B cell (primary cell): Measurements from ENCODE around the gene CSE1L. TPM values are rescaled to one million over a fixed set of nuclear protein-coding genes. Genes with fewer than 3 reads are reported as not detected.

Experiments
- ATAC-seq: fragments of 200-7000 bp; cut with Tn5 transposase; one replicate; pipeline ENCODE4 v1.10.0; 2021; ENCODE audit warnings: low read depth, mild to moderate bottlenecking, moderate number of reproducible peaks, moderate library complexity
- CTCF ChIA-PET: fragments of 350-600 bp; sonication (Branson Sonifier 250); formaldehyde crosslinking; loops from one replicate; lab custom pipeline; 2021; ENCODE audit warnings: antibody characterized with exemption, inconsistent platforms; lab: Charles Lee
- POLR2A ChIA-PET: fragments of 350-600 bp; sonication (Branson Sonifier 250); formaldehyde crosslinking; loops from one replicate; lab custom pipeline; 2021; ENCODE audit warnings: antibody characterized with exemption; lab: Charles Lee
- DNase-seq: peaks from one replicate; pipeline ENCODE4 v3.0.0; 2013
- H2AFZ ChIP-seq: 2 replicates; pipeline ENCODE4 v1.6.1; 2012; ENCODE audit warnings: mild to moderate bottlenecking, low read depth, low read length; ENCODE audit not compliant: insufficient read depth, poor library complexity, severe bottlenecking
- H3K27ac ChIP-seq, 2 donors: 1 replicate in 1 of 2; 2 replicates in 1 of 2; pipeline ENCODE4 v1.5.1; 2012 to 2013; ENCODE audit warnings: low read length in 2 of 2, mild to moderate bottlenecking in 2 of 2, moderate library complexity in 1 of 2
- H3K27me3 ChIP-seq, 4 experiments: fragments of 200-600 bp in 1 of 4; sonication (generic) in 1 of 4; replicated peaks in 1 of 4; 1 replicate in 2 of 4; 2 replicates in 2 of 4; pipeline versions ENCODE4 v1.6.1 to v1.7.0; 2013 to 2016; ENCODE audit warnings: low read length in 3 of 4, mild to moderate bottlenecking in 2 of 4, mixed read lengths in 1 of 4, moderate library complexity in 1 of 4; ENCODE audit not compliant: insufficient read depth in 4 of 4, control insufficient read depth in 3 of 4; ENCODE audit errors: control extremely low read depth in 1 of 4
- H3K36me3 ChIP-seq, 2 experiments: replicated peaks in 1 of 2; 1 replicate in 1 of 2; 2 replicates in 1 of 2; pipeline versions ENCODE4 v1.6.1 to v1.7.1; 2013; ENCODE audit warnings: low read length in 1 of 2; ENCODE audit not compliant: insufficient read depth in 2 of 2, control insufficient read depth in 1 of 2; ENCODE audit errors: control extremely low read depth in 1 of 2, extremely low read depth in 1 of 2
- H3K4me1 ChIP-seq, 2 donors: fragments of 200-600 bp in 1 of 2; sonication (generic) in 1 of 2; 1 replicate in 1 of 2; 2 replicates in 1 of 2; pipeline versions ENCODE4 v1.5.1 to v1.6.1; 2013 to 2017; ENCODE audit warnings: low read length in 2 of 2; ENCODE audit not compliant: control insufficient read depth in 2 of 2, insufficient read depth in 2 of 2
- H3K4me2 ChIP-seq: replicated peaks from 2 replicates; pipeline ENCODE3; 2012; ENCODE audit warnings: mild to moderate bottlenecking, low read depth, low read length; ENCODE audit not compliant: poor library complexity, severe bottlenecking
- H3K4me3 ChIP-seq, 5 experiments: fragments of 200-600 bp in 1 of 5; sonication (generic) in 1 of 5; 1 replicate in 3 of 5; 2 replicates in 2 of 5; pipeline versions ENCODE4 v1.5.1 to v1.7.0; 2011 to 2016; ENCODE audit warnings: low read length in 4 of 5, mild to moderate bottlenecking in 4 of 5, low read depth in 2 of 5, control low read depth in 1 of 5, moderate library complexity in 1 of 5; ENCODE audit not compliant: insufficient read depth in 1 of 5; ENCODE audit errors: control extremely low read depth in 1 of 5, extremely low read depth in 1 of 5
- H3K79me2 ChIP-seq: fragments of 200-600 bp; sonication (generic); one replicate; pipeline ENCODE4 v1.6.0; 2016; ENCODE audit warnings: low read length; ENCODE audit not compliant: control insufficient read depth, insufficient read depth
- H3K9ac ChIP-seq: fragments of 200-600 bp; sonication (generic); 2 replicates; pipeline ENCODE4 v1.6.1; 2017; ENCODE audit warnings: mild to moderate bottlenecking, low read length, moderate library complexity
- H3K9me3 ChIP-seq, 3 donors: one replicate each; pipeline versions ENCODE4 v1.6.1 to v1.7.1; 2013; ENCODE audit warnings: low read length in 2 of 3; ENCODE audit not compliant: control insufficient read depth in 2 of 3, insufficient read depth in 1 of 3; ENCODE audit errors: control extremely low read depth in 1 of 3
- H4K20me1 ChIP-seq: 2 replicates; pipeline ENCODE4 v1.6.0; 2012; ENCODE audit warnings: mild to moderate bottlenecking, low read length; ENCODE audit not compliant: insufficient read depth, control insufficient read depth, poor library complexity, severe bottlenecking
- H3K27ac Mint-ChIP-seq: one replicate; pipeline ENCODE4 v1.8.0; 2021; ENCODE audit warnings: mixed read lengths
- H3K27me3 Mint-ChIP-seq: one replicate; pipeline ENCODE4 v1.8.0; 2021; ENCODE audit warnings: mixed read lengths
- H3K4me1 Mint-ChIP-seq: one replicate; pipeline ENCODE4 v1.8.0; 2021; ENCODE audit warnings: mixed read lengths
- H3K4me3 Mint-ChIP-seq: one replicate; pipeline ENCODE4 v1.8.0; 2021; ENCODE audit warnings: mixed read lengths
- H3K9me3 Mint-ChIP-seq: one replicate; pipeline ENCODE4 v1.8.0; 2022; ENCODE audit warnings: mixed read lengths; ENCODE audit not compliant: insufficient read depth
- EZH2 ChIP-seq: IDR thresholded peaks from 2 replicates; pipeline ENCODE4 v1.6.1; 2012; ENCODE audit warnings: borderline replicate concordance, low read depth, mild to moderate bottlenecking, moderate library complexity, low read length; ENCODE audit not compliant: insufficient read depth, poor library complexity, severe bottlenecking
- WGBS: methylation state at CpG from one replicate; pipeline ENCODE4 v1.1.5; 2013; ENCODE audit warnings: missing lambda C conversion rate; ENCODE audit not compliant: insufficient coverage; 5-methylcytosine and 5-hydroxymethylcytosine counted together
- intact Hi-C: fragments of 100-400 bp; cut with micrococcal nuclease; formaldehyde crosslinking; loops from one replicate; pipeline ENCODE4 v1.10.0; 2022
- polyA plus RNA-seq: library from polyadenylated mRNA; depleted of rRNA; stranded (reverse); fragments of >200 nt; gene quantifications from 2 replicates; pipeline ENCODE4 v1.2.3, GENCODE V29; 2012
- total RNA-seq, 2 donors: library from RNA; stranded (reverse); fragments of 120-200 nt in 1 of 2; gene quantifications; 1 replicate in 1 of 2; 2 replicates in 1 of 2; pipeline versions ENCODE4 v1.2.3 to v1.2.4, GENCODE V29; 2013 to 2022
- TF ChIP-seq, protein P1 (sequence below): fragments of 200-600 bp; IDR thresholded peaks from one replicate; pipeline ENCODE4 v1.8.0; 2022; ENCODE audit warnings: antibody characterized with exemption, mild to moderate bottlenecking

CSE1L gene
- total and polyA plus RNA-seq, 2 donors (not counting 1 experiment from before 2014, with no cell fraction given): 7.6 to 38.0 TPM

DNA sequence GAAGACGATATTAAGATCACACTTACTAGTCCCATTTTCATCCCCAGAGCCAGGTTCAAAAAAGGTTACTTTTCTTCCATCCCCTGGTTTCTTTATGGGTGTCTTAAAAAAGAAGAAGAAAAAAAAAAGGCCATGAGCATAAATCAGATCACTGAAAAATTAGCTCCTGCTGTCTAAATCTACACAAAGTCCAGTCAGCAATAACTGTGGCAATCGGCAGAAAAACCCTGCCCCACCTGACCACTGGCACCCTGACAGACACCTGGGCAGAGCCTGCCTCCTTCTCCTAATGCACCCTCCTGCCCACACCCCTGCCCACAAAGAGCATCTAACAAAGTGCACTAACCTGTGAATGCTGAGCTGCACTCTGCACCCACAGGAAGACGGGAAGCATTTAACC, 72.2 kb downstream of the CSE1L start:
- DNase-seq (no peak), ATAC-seq (no peak)
- Histone ChIP-seq H3K27me3 (no peaks in the 10 kb centered on the region), H3K4me1 (no peaks in the 10 kb centered on the region), H3K9me3 (no peaks in the 10 kb centered on the region), H4K20me1 (no peaks in the 10 kb centered on the region), H3K4me3 (no peak overlapping the region), H3K36me3 (peaks cover 32 to 79% of the 10 kb centered on the region in 2 experiments), H2AFZ (no peak overlapping the region), H3K4me2 (no peak overlapping the region), H3K9ac (no peak overlapping the region), H3K27ac (no peak overlapping the region), H3K79me2 (peaks cover 2% of the 10 kb centered on the region)
- no peaks in the 10 kb centered on the region for H3K9me3 Mint-ChIP-seq
- ChIA-PET CTCF (interaction anchor here (1.2 kb wide), 1 partner anchor 18 kb away, joined by 3 read pairs; no protein-coding TSS in a partner anchor), POLR2A (no interaction called here)
- intact Hi-C loops: no loop called here
- no peaks in the 10 kb centered on the region for H3K27me3 Mint-ChIP-seq
- whole genome bisulfite sequencing: 100% methylated on average over 1 of the region's 3 CpGs
- H3K27ac Mint-ChIP-seq: no peak overlapping the region
- no peak overlapping the region for H3K4me3 Mint-ChIP-seq
- H3K4me1 Mint-ChIP-seq: no peaks in the 10 kb centered on the region
- TF ChIP-seq, protein P1, sequence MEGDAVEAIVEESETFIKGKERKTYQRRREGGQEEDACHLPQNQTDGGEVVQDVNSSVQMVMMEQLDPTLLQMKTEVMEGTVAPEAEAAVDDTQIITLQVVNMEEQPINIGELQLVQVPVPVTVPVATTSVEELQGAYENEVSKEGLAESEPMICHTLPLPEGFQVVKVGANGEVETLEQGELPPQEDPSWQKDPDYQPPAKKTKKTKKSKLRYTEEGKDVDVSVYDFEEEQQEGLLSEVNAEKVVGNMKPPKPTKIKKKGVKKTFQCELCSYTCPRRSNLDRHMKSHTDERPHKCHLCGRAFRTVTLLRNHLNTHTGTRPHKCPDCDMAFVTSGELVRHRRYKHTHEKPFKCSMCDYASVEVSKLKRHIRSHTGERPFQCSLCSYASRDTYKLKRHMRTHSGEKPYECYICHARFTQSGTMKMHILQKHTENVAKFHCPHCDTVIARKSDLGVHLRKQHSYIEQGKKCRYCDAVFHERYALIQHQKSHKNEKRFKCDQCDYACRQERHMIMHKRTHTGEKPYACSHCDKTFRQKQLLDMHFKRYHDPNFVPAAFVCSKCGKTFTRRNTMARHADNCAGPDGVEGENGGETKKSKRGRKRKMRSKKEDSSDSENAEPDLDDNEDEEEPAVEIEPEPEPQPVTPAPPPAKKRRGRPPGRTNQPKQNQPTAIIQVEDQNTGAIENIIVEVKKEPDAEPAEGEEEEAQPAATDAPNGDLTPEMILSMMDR: no peak
- TF ChIP-seq EZH2: no peak

DNA sequence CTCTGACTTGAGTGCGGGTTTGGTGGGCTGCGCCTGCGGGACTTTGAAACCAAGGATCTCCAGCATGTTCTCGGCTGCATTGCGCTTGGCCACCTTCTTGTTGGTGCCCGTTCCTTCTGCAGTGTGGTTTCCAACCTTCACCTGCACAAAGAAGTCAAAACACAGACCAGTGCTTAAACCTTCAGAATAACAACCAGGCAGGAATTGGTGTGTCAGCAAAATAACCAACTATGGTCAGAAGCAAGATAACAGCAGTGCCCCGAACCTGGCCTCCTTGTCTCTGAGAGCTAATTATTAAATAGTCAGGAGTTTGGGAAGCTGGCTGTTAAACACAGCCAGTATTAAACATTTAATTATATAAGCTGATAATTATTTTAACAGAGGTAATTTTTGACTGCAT, 73.9 kb downstream of the CSE1L start:
- Histone ChIP-seq H3K4me3 (no peak overlapping the region), H3K9me3 (no peaks in the 10 kb centered on the region), H3K27ac (no peak overlapping the region), H4K20me1 (peaks cover 12% of the 10 kb centered on the region), H3K9ac (no peak overlapping the region), H3K4me1 (no peaks in the 10 kb centered on the region), H3K36me3 (peaks cover 35 to 77% of the 10 kb centered on the region in 2 experiments), H3K4me2 (no peak overlapping the region), H2AFZ (no peak overlapping the region), H3K27me3 (no peaks in the 10 kb centered on the region), H3K79me2 (peaks cover 16% of the 10 kb centered on the region)
- POLR2A ChIA-PET: no interaction called here
- Mint-ChIP-seq H3K4me1 (no peaks in the 10 kb centered on the region), H3K27me3 (no peaks in the 10 kb centered on the region), H3K27ac (no peak overlapping the region), H3K4me3 (no peak overlapping the region), H3K9me3 (no peaks in the 10 kb centered on the region)
- WGBS: 98% methylated on average over 6 of the region's 7 CpGs
- TF ChIP-seq, protein P1: no peak
- no peak for TF ChIP-seq EZH2
- intact Hi-C loops: no loop called here
- CTCF ChIA-PET: no interaction called here
- ATAC-seq (no peak), DNase-seq (no peak)
